Suprapubic skin (tissue), 4 donors: ENCODE measurements around the gene AMY1B. TPM values are rescaled to one million over a fixed set of nuclear protein-coding genes. Genes with fewer than 3 reads are reported as not detected.
"Not testable (repeated sequence)": the region's sequence is repeated elsewhere in the genome, so short reads cannot be mapped to it uniquely, and the experiment has no call there.

ENCODE experiments used
- DNase-seq, 2 donors: peaks; one replicate each; pipeline ENCODE4 v3.0.0-alpha.2; 2019; ENCODE audit warnings: low spot score in 2 of 2
- H3K27ac ChIP-seq: fragments of 200-600 bp; sonication (generic); one replicate; pipeline ENCODE4 v1.5.1; 2019
- H3K27me3 ChIP-seq: fragments of 200-600 bp; sonication (generic); one replicate; pipeline ENCODE4 v1.5.1; 2019
- H3K36me3 ChIP-seq: fragments of 200-600 bp; sonication (generic); one replicate; pipeline ENCODE4 v1.5.1; 2019
- H3K4me1 ChIP-seq: fragments of 200-600 bp; sonication (generic); one replicate; pipeline ENCODE4 v1.5.1; 2019
- H3K4me3 ChIP-seq: fragments of 200-600 bp; sonication (generic); one replicate; pipeline ENCODE4 v1.5.1; 2019; ENCODE audit warnings: mild to moderate bottlenecking
- H3K9me3 ChIP-seq: fragments of 200-600 bp; sonication (generic); one replicate; pipeline ENCODE4 v1.5.1; 2019
- WGBS: methylation state at CpG from one replicate; pipeline ENCODE4 v1.1.5; 2018; 5-methylcytosine and 5-hydroxymethylcytosine counted together
- total RNA-seq, 4 donors: library from RNA; depleted of rRNA; stranded (reverse); fragments of >200 nt; gene quantifications; one replicate each; pipeline ENCODE4 v1.1.0, GENCODE V29; 2016

The AMY1B gene
- not detected for total RNA-seq

GRCh38 chr1:103696110-103696509, at the start of gene AMY1B:
TSS of gene AMY1B (minus strand) at chr1:103696210. CDS start at chr1:103695639, 571 bp downstream.
- not testable (repeated sequence) for H3K27ac ChIP-seq, H3K27me3 ChIP-seq, H3K4me3 ChIP-seq, H3K36me3 ChIP-seq, H3K4me1 ChIP-seq, H3K9me3 ChIP-seq, DNase-seq
- WGBS = no CpG with 5 or more reads among the region's 5 CpGs

- no CpG with 5 or more reads among the region's 4 CpGs for WGBS
These were observed 49.0 kb upstream of the AMY1B start for GRCh38 chr1:103745040-103745439.

GRCh38 chr1:103744449-103744848, 48.4 kb upstream of the AMY1B start:
- H3K4me3 ChIP-seq, H3K9me3 ChIP-seq, H3K27ac ChIP-seq, H3K36me3 ChIP-seq, DNase-seq, H3K27me3 ChIP-seq, H3K4me1 ChIP-seq: not testable (repeated sequence)
- no CpG with 5 or more reads among the region's 4 CpGs for WGBS

More at GRCh38 chr1:103745040-103745439, 49.0 kb upstream of the AMY1B start:
- H3K27ac ChIP-seq, H3K4me3 ChIP-seq, H3K9me3 ChIP-seq, DNase-seq, H3K36me3 ChIP-seq, H3K27me3 ChIP-seq, H3K4me1 ChIP-seq: not testable (repeated sequence)

GRCh38 chr1:103738031-103738430, 42.0 kb upstream of the AMY1B start:
- H3K9me3 ChIP-seq, H3K36me3 ChIP-seq, H3K27me3 ChIP-seq, H3K4me1 ChIP-seq, H3K27ac ChIP-seq, H3K4me3 ChIP-seq, DNase-seq: not testable (repeated sequence)
- WGBS = no CpG with 5 or more reads among the region's 3 CpGs

- not testable (repeated sequence) for H3K27ac ChIP-seq, H3K4me1 ChIP-seq, H3K27me3 ChIP-seq, H3K9me3 ChIP-seq, DNase-seq, H3K36me3 ChIP-seq, H3K4me3 ChIP-seq
- no CpG with 5 or more reads among the region's 3 CpGs for WGBS
These were observed 39.3 kb upstream of the AMY1B start for GRCh38 chr1:103735334-103735733.

GRCh38 chr1:103721473-103721872, 25.5 kb upstream of the AMY1B start:
- not testable (repeated sequence) for H3K27ac ChIP-seq, H3K4me3 ChIP-seq, H3K4me1 ChIP-seq, DNase-seq, H3K36me3 ChIP-seq, H3K27me3 ChIP-seq, H3K9me3 ChIP-seq
- WGBS = no CpG with 5 or more reads among the region's 2 CpGs

- H3K4me3 ChIP-seq, H3K27me3 ChIP-seq, H3K36me3 ChIP-seq, H3K4me1 ChIP-seq, DNase-seq, H3K9me3 ChIP-seq, H3K27ac ChIP-seq: not testable (repeated sequence)
- WGBS = 79% methylated on average over 6 of the region's 6 CpGs
These were observed 21.4 kb upstream of the AMY1B start for GRCh38 chr1:103717404-103717803.

- not testable (repeated sequence) for H3K27ac ChIP-seq, DNase-seq, H3K4me1 ChIP-seq, H3K27me3 ChIP-seq, H3K4me3 ChIP-seq, H3K9me3 ChIP-seq, H3K36me3 ChIP-seq
- no CpG with 5 or more reads among the region's 3 CpGs for WGBS
These were observed 14.4 kb upstream of the AMY1B start for GRCh38 chr1:103710381-103710780.

GRCh38 chr1:103707670-103708069, 11.7 kb upstream of the AMY1B start:
- H3K27ac ChIP-seq, H3K27me3 ChIP-seq, H3K4me1 ChIP-seq, H3K9me3 ChIP-seq, H3K4me3 ChIP-seq, DNase-seq, H3K36me3 ChIP-seq: not testable (repeated sequence)
- WGBS = no CpG with 5 or more reads among the region's 3 CpGs

- not testable (repeated sequence) for H3K4me3 ChIP-seq, H3K9me3 ChIP-seq, H3K27ac ChIP-seq, H3K36me3 ChIP-seq, H3K4me1 ChIP-seq, DNase-seq, H3K27me3 ChIP-seq
- WGBS = no CpG with 5 or more reads among the region's 4 CpGs
These were observed 5.2 kb upstream of the AMY1B start for GRCh38 chr1:103701256-103701655.

GRCh38 chr1:103700669-103701068, 4.7 kb upstream of the AMY1B start:
- not testable (repeated sequence) for H3K27ac ChIP-seq, H3K27me3 ChIP-seq
- WGBS = no CpG with 5 or more reads among the region's 4 CpGs

GRCh38 chr1:103697430-103697829, 1.4 kb upstream of the AMY1B start:
- no CpG with 5 or more reads among the region's 6 CpGs for WGBS

More at GRCh38 chr1:103700669-103701068, 4.7 kb upstream of the AMY1B start:
- H3K36me3 ChIP-seq, H3K4me1 ChIP-seq, DNase-seq, H3K4me3 ChIP-seq, H3K9me3 ChIP-seq: not testable (repeated sequence)

GRCh38 chr1:103676335-103676734, 19.7 kb downstream of the AMY1B start:
- H3K36me3 ChIP-seq, H3K4me3 ChIP-seq, H3K9me3 ChIP-seq, H3K27me3 ChIP-seq, H3K27ac ChIP-seq, H3K4me1 ChIP-seq, DNase-seq: not testable (repeated sequence)
- WGBS = no CpG with 5 or more reads among the region's 3 CpGs

More at GRCh38 chr1:103697430-103697829, 1.4 kb upstream of the AMY1B start:
- not testable (repeated sequence) for H3K4me1 ChIP-seq, H3K27me3 ChIP-seq, DNase-seq, H3K9me3 ChIP-seq, H3K27ac ChIP-seq, H3K36me3 ChIP-seq, H3K4me3 ChIP-seq

- H3K9me3 ChIP-seq, H3K27me3 ChIP-seq, DNase-seq, H3K4me1 ChIP-seq, H3K36me3 ChIP-seq, H3K4me3 ChIP-seq, H3K27ac ChIP-seq: not testable (repeated sequence)
- no CpG with 5 or more reads among the region's 5 CpGs for WGBS
These were observed 40.5 kb downstream of the AMY1B start, which contains the start of gene AMY1A for GRCh38 chr1:103655460-103655859. TSS of gene AMY1A (plus strand) at chr1:103655760. CDS start at chr1:103656331, 571 bp downstream.

GRCh38 chr1:103654133-103654532, 41.9 kb downstream of the AMY1B start:
- H3K27ac ChIP-seq = not testable (repeated sequence)

More at GRCh38 chr1:103654133-103654532, 41.9 kb downstream of the AMY1B start:
- not testable (repeated sequence) for DNase-seq, H3K36me3 ChIP-seq, H3K4me3 ChIP-seq, H3K9me3 ChIP-seq, H3K4me1 ChIP-seq, H3K27me3 ChIP-seq
- no CpG with 5 or more reads among the region's 6 CpGs for WGBS
